Ascending aorta (tissue), 2 donors: Measurements from ENCODE around the gene MEIS3. TPM values are rescaled to one million over a fixed set of nuclear protein-coding genes. Genes with fewer than 3 reads are reported as not detected.

Experiments
- DNase-seq, 2 donors: peaks; one replicate each; pipeline ENCODE4 v3.0.0-alpha.2; 2019; ENCODE audit warnings: low spot score in 2 of 2
- H3K27ac ChIP-seq, 2 donors: fragments of 200-600 bp; sonication (generic); one replicate each; pipeline ENCODE4 v1.5.1; 2016 to 2017; ENCODE audit warnings: mild to moderate bottlenecking in 1 of 2
- H3K27me3 ChIP-seq: fragments of 200-600 bp; sonication (generic); one replicate; pipeline ENCODE4 v1.5.1; 2017
- H3K36me3 ChIP-seq, 2 donors: fragments of 200-600 bp; sonication (generic); one replicate each; pipeline ENCODE4 v1.5.1; 2016
- H3K4me1 ChIP-seq, 2 donors: fragments of 200-600 bp; sonication (generic); one replicate each; pipeline ENCODE4 v1.5.1; 2016 to 2017; ENCODE audit warnings: mild to moderate bottlenecking in 1 of 2
- H3K4me3 ChIP-seq, 2 donors: fragments of 200-600 bp; sonication (generic); one replicate each; pipeline ENCODE4 v1.5.1; 2016 to 2017; ENCODE audit warnings: mild to moderate bottlenecking in 1 of 2
- H3K9me3 ChIP-seq, 2 donors: fragments of 200-600 bp; sonication (generic); one replicate each; pipeline ENCODE4 v1.5.1; 2016
- CTCF ChIP-seq, 3 experiments: fragments of 200-600 bp in 2 of 3; fragments of 450-650 bp in 1 of 3; sonication (generic) in 2 of 3; IDR thresholded peaks; one replicate each; pipeline ENCODE4 v1.5.1; 2016 to 2019; ENCODE audit warnings: antibody characterized with exemption in 3 of 3, mild to moderate bottlenecking in 1 of 3, moderate library complexity in 1 of 3
- intact Hi-C: fragments of 100-400 bp; cut with DNase I; formaldehyde crosslinking; loops from one replicate; pipeline ENCODE4 v1.15.1; 2023
- total RNA-seq: library from RNA; depleted of rRNA; stranded (reverse); fragments of >200 nt; gene quantifications from one replicate; pipeline ENCODE4 v1.1.0, GENCODE V29; 2016

MEIS3 gene
- total RNA-seq, 1 donor from 2014 or later, result 28.6 TPM

- no peaks in the 10 kb centered on the region for H3K27me3 ChIP-seq
- no peak for DNase-seq
- H3K36me3 ChIP-seq, result peaks cover 73 to 95% of the 10 kb centered on the region in 2 donors
- no peak overlapping the region for H3K4me3 ChIP-seq
- no peaks in the 10 kb centered on the region for H3K4me1 ChIP-seq
- intact Hi-C loops, result no loop called here
- H3K27ac ChIP-seq, result no peak overlapping the region
- no peaks in the 10 kb centered on the region for H3K9me3 ChIP-seq
- TF ChIP-seq CTCF (IDR thresholded peaks at IDR 0.05), result no peak
Observed at GRCh38 chr19:47377801-47378200, 41.5 kb downstream of the MEIS3 start.

- Histone ChIP-seq H3K9me3 (no peaks in the 10 kb centered on the region), H3K36me3 (peaks cover 76 to 98% of the 10 kb centered on the region in 2 donors), H3K4me3 (no peak overlapping the region), H3K27ac (no peak overlapping the region), H3K4me1 (no peaks in the 10 kb centered on the region), H3K27me3 (no peaks in the 10 kb centered on the region)
- intact Hi-C loops, result no loop called here
- TF ChIP-seq CTCF (IDR thresholded peaks at IDR 0.05), result no peak
- no peak for DNase-seq
Observed at GRCh38 chr19:47377208-47377701, 42.1 kb downstream of the MEIS3 start.

- H3K27ac ChIP-seq, result no peak overlapping the region
- no peak for TF ChIP-seq CTCF (IDR thresholded peaks at IDR 0.05)
- no peak for DNase-seq
Observed at GRCh38 chr19:47376589-47377144, 42.7 kb downstream of the MEIS3 start.

GRCh38 chr19:47375694-47376588 lies 43.4 kb downstream of the MEIS3 start:
- TF ChIP-seq CTCF (IDR thresholded peaks at IDR 0.05), result no peak
- Histone ChIP-seq H3K27ac (no peak overlapping the region), H3K27me3 (no peaks in the 10 kb centered on the region), H3K36me3 (peaks cover 73 to 98% of the 10 kb centered on the region in 2 donors), H3K9me3 (no peaks in the 10 kb centered on the region), H3K4me3 (no peak overlapping the region), H3K4me1 (no peaks in the 10 kb centered on the region)
- no peak for DNase-seq
- intact Hi-C loops, result no loop called here

More at GRCh38 chr19:47376589-47377144, 42.7 kb downstream of the MEIS3 start:
- Histone ChIP-seq H3K27me3 (no peaks in the 10 kb centered on the region), H3K36me3 (peaks cover 76 to 98% of the 10 kb centered on the region in 2 donors), H3K4me3 (no peak overlapping the region), H3K9me3 (no peaks in the 10 kb centered on the region), H3K4me1 (no peaks in the 10 kb centered on the region)
- intact Hi-C loops, result no loop called here

- no peak for TF ChIP-seq CTCF (IDR thresholded peaks at IDR 0.05)
- intact Hi-C loops, result no loop called here
- H3K4me3 ChIP-seq, result no peak overlapping the region
- H3K36me3 ChIP-seq, result peaks cover 74 to 98% of the 10 kb centered on the region in 2 donors
- no peak for DNase-seq
- H3K4me1 ChIP-seq, result no peaks in the 10 kb centered on the region
- no peaks in the 10 kb centered on the region for H3K9me3 ChIP-seq
- no peak overlapping the region for H3K27ac ChIP-seq
- no peaks in the 10 kb centered on the region for H3K27me3 ChIP-seq
Observed at GRCh38 chr19:47374876-47375693, 44.2 kb downstream of the MEIS3 start.
